KOPT-K1 (cell line): ENCODE data around the gene FAM185A.
"Not testable (repeated sequence)": the region's sequence is repeated elsewhere in the genome, so short reads cannot be mapped to it uniquely, and the experiment has no call there.

ENCODE experiments used
- H3K27ac ChIP-seq: fragments of 200-600 bp; sonication (generic); 2 replicates; pipeline ENCODE4 v1.5.1; 2016; ENCODE audit warnings: antibody characterized with exemption, mild to moderate bottlenecking, low read depth, low read length; ENCODE audit not compliant: poor library complexity, severe bottlenecking
- H3K36me3 ChIP-seq: fragments of 200-600 bp; sonication (generic); 2 replicates; pipeline ENCODE4 v1.5.1; 2017; ENCODE audit warnings: antibody characterized with exemption, mild to moderate bottlenecking, low read length, moderate library complexity; ENCODE audit not compliant: insufficient read depth
- H3K9me3 ChIP-seq: fragments of 200-600 bp; sonication (generic); 2 replicates; pipeline ENCODE4 v1.5.1; 2017; ENCODE audit warnings: antibody characterized with exemption, low read length, mild to moderate bottlenecking; ENCODE audit not compliant: insufficient read depth, poor library complexity, severe bottlenecking

Gene FAM185A

GRCh38 chr7:102748605-102749444 is at the start of gene FAM185A:
Gene FAM185A (plus strand): TSS chr7:102748999. CDS start chr7:102749208, 209 bp downstream.
- H3K36me3 ChIP-seq, H3K9me3 ChIP-seq: not testable (repeated sequence)
- peak within 1 kb of the TSS; percentile 51 for H3K27ac ChIP-seq

GRCh38 chr7:102713011-102713690 is 35.6 kb upstream of the FAM185A start:
- H3K9me3 ChIP-seq, H3K36me3 ChIP-seq, H3K27ac ChIP-seq: not testable (repeated sequence)

GRCh38 chr7:102713691-102714080 is 35.1 kb upstream of the FAM185A start:
- not testable (repeated sequence) for H3K36me3 ChIP-seq, H3K27ac ChIP-seq, H3K9me3 ChIP-seq

- not testable (repeated sequence) for H3K36me3 ChIP-seq, H3K9me3 ChIP-seq, H3K27ac ChIP-seq
Measured at GRCh38 chr7:102714774-102715522, 33.9 kb upstream of the FAM185A start.

GRCh38 chr7:102715718-102716117 is 33.1 kb upstream of the FAM185A start:
- H3K27ac ChIP-seq, H3K36me3 ChIP-seq, H3K9me3 ChIP-seq: not testable (repeated sequence)

- H3K36me3 ChIP-seq, H3K27ac ChIP-seq, H3K9me3 ChIP-seq: not testable (repeated sequence)
Measured at GRCh38 chr7:102718491-102718890, 30.3 kb upstream of the FAM185A start.

GRCh38 chr7:102726170-102726569 is 22.6 kb upstream of the FAM185A start:
- not testable (repeated sequence) for H3K36me3 ChIP-seq, H3K9me3 ChIP-seq, H3K27ac ChIP-seq

DNA sequence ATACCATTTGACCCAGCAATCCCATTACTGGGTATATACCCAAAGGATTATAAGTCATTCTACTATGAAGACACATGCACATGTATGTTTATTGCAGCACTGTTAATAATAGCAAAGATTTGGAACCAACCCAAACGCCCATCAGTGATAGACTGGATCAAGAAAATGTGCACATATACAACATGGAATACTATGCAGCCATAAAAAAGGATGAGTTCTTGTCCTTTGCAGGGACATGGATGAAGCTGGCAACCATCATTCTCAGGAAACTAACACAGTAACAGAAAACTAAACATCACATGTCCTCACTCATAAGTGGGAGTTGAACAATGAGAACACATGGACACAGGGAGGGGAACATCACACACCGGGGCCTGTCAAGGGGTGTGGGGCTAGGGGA is 19.1 kb upstream of the FAM185A start:
- not testable (repeated sequence) for H3K9me3 ChIP-seq, H3K36me3 ChIP-seq, H3K27ac ChIP-seq

DNA sequence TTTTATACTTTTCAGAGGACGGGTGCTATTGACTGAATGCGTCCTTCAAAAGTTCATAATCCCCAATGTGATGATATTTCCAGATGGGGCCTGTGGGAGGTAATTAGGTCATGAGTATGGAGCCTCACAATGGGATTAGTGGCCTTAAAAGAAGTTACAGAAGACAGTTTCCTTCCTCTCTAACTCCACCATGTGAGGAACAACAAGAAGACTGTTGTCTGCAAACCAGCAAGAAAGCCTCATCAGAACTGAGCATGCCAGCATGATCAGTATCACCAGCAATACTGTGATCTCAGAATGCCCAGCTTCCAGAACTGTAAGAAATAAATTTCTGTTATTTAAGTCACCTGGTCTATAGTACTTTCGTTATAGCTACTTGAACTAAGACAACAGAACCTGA is 18.4 kb upstream of the FAM185A start:
- not testable (repeated sequence) for H3K9me3 ChIP-seq, H3K27ac ChIP-seq, H3K36me3 ChIP-seq

- H3K27ac ChIP-seq, H3K9me3 ChIP-seq, H3K36me3 ChIP-seq: not testable (repeated sequence)
Measured at GRCh38 chr7:102742002-102742771, 6.6 kb upstream of the FAM185A start.

DNA sequence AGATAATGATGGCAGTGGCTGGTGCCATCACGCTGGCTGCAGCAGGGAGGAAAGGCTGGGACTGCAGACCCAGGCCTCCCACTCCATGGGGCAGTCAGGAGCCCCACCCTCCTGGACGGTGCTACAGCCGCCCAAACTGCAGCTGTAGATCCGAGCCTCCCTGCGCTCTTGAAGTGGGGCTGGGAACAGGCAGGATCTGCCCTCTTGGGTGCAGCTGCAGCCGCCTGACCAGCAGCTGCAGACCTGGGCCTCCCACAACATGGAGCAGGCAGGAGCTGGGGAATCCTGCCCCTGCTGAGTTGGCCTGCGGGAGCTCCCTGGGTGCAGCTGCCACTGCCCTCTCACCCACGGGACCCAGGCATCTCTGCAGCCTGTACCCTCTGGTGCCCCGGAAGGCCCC is 4.9 kb upstream of the FAM185A start:
- H3K36me3 ChIP-seq, H3K9me3 ChIP-seq, H3K27ac ChIP-seq: not testable (repeated sequence)

DNA sequence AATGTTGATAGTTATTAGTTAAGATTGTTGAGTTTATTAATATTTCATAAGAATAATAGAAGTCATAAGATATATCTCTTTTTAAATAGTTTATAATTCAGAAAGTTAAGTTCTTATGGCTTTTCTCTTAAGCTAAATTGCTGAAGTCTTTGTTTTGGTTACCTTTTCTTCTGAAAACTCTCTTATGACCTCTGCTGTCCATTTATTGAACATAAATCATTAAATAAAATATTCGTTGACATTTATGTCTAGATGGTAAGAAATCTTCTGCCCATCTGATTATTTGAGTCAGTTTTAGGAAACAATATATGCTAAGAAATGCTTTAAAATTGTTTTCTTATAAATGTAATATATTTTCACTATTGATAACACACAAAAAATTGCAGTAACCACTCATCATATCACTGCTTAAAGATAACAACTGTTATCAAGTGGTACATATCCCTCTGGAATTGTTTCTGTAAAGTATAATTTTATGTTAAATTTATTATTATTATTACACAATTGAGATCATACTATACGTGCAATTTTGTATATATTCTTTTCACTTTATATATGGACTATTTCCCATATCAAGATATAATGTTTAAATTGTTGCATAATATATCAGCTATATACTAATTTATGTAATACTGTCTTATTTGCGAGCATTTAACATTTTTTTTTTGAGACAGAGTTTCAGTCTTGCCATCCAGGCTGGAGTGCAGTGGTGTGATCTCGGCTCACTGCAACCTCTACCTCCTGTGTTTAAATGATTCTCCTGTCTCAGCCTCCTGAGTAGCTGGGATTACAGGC is 3.1 kb upstream of the FAM185A start:
- not testable (repeated sequence) for H3K36me3 ChIP-seq, H3K27ac ChIP-seq, H3K9me3 ChIP-seq

GRCh38 chr7:102749445-102749786 is 617 bp downstream of the FAM185A start:
- H3K27ac ChIP-seq, result peak overlapping the region; percentile 51
- not testable (repeated sequence) for H3K36me3 ChIP-seq

DNA sequence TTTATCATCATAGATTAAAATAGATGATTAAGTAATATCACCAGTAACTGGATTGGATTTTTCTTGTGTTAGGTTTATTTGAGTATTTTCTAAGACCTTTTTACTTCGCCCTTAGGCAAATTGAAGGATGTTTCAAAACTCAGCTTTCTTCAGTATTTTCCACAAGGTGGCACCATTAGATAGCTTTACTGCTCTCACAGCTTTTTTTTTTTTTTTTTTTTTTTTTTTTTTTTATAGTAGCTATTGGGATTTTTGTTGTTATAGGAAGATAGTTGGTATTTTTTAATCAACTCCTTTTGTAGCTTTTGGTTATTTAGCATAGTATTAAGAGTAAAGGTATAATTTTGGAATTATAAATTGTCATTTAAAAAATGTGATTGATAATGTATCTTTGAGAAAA is 9.4 kb downstream of the FAM185A start:
- H3K9me3 ChIP-seq, H3K36me3 ChIP-seq, H3K27ac ChIP-seq: not testable (repeated sequence)

More at GRCh38 chr7:102749445-102749786, 617 bp downstream of the FAM185A start:
- H3K9me3 ChIP-seq, result not testable (repeated sequence)
